Measurements from ENCODE around the gene SLC2A9.

The SLC2A9 gene

DNA sequence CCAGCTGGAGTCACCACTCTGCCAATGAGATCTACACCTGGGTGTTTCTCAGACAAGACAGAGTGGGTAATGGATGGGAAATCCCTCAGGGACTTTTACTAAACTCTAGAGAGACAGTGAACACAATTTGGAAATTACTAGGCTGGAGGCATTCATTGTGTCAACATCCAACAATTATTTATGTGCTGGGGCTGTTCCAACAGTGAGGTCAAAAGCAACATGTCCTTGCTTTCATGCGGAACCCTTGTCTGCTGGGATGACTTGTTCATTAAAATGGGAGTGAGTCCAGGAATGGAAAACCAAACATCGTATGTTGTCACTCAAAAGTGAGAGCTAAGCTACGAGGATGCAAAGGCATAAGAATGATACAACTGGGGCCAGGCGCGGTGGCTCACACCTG lies 185.9 kb downstream of the SLC2A9 start:
- TF ChIP-seq YY1 (IDR thresholded peaks at IDR 0.05; ENCODE audit: low read depth), result no peak
- TF ChIP-seq, protein P1, sequence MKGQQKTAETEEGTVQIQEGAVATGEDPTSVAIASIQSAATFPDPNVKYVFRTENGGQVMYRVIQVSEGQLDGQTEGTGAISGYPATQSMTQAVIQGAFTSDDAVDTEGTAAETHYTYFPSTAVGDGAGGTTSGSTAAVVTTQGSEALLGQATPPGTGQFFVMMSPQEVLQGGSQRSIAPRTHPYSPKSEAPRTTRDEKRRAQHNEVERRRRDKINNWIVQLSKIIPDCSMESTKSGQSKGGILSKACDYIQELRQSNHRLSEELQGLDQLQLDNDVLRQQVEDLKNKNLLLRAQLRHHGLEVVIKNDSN (IDR thresholded peaks at IDR 0.05), result no peak
- no peak for TF ChIP-seq TCF12 (IDR thresholded peaks at IDR 0.05; ENCODE audit: low read depth)
- no peak for TF ChIP-seq EGR1 (IDR thresholded peaks at IDR 0.05)

DNA sequence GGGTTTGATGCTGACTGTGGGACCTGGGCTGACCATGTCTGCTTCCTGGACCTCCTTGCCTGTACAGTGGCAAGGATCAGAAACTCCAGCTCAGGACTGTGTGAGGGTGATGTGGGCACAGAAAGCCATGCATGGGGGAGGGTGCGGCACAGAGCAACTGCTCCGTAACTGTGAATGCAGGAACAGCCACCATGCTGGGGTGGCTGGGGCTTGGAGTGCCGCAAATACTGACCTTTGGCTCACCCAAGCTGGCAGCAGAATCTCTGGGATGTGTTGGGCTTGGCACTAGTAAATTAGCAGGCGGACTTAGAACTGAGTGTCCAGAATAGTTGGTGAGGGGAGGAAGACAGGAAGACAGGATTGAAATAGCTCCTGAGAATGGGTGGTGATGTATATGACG lies 187.9 kb downstream of the SLC2A9 start:
- no peak for TF ChIP-seq ZBTB7A (IDR thresholded peaks at IDR 0.05; ENCODE audit: low read depth)
- no peak for TF ChIP-seq TEAD4 (IDR thresholded peaks at IDR 0.05)
- TF ChIP-seq, protein P2, sequence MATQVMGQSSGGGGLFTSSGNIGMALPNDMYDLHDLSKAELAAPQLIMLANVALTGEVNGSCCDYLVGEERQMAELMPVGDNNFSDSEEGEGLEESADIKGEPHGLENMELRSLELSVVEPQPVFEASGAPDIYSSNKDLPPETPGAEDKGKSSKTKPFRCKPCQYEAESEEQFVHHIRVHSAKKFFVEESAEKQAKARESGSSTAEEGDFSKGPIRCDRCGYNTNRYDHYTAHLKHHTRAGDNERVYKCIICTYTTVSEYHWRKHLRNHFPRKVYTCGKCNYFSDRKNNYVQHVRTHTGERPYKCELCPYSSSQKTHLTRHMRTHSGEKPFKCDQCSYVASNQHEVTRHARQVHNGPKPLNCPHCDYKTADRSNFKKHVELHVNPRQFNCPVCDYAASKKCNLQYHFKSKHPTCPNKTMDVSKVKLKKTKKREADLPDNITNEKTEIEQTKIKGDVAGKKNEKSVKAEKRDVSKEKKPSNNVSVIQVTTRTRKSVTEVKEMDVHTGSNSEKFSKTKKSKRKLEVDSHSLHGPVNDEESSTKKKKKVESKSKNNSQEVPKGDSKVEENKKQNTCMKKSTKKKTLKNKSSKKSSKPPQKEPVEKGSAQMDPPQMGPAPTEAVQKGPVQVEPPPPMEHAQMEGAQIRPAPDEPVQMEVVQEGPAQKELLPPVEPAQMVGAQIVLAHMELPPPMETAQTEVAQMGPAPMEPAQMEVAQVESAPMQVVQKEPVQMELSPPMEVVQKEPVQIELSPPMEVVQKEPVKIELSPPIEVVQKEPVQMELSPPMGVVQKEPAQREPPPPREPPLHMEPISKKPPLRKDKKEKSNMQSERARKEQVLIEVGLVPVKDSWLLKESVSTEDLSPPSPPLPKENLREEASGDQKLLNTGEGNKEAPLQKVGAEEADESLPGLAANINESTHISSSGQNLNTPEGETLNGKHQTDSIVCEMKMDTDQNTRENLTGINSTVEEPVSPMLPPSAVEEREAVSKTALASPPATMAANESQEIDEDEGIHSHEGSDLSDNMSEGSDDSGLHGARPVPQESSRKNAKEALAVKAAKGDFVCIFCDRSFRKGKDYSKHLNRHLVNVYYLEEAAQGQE (IDR thresholded peaks at IDR 0.05; ENCODE audit: low read depth), result no peak
- TF ChIP-seq, protein P3, sequence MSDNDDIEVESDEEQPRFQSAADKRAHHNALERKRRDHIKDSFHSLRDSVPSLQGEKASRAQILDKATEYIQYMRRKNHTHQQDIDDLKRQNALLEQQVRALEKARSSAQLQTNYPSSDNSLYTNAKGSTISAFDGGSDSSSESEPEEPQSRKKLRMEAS (IDR thresholded peaks at IDR 0.05), result no peak
- TF ChIP-seq RAD21 (IDR thresholded peaks at IDR 0.05; ENCODE audit: low read depth), result no peak
- no peak for TF ChIP-seq YY1 (IDR thresholded peaks at IDR 0.05; ENCODE audit: low read depth)
- no peak for TF ChIP-seq TAF1 (IDR thresholded peaks at IDR 0.05; ENCODE audit: low read depth)

DNA sequence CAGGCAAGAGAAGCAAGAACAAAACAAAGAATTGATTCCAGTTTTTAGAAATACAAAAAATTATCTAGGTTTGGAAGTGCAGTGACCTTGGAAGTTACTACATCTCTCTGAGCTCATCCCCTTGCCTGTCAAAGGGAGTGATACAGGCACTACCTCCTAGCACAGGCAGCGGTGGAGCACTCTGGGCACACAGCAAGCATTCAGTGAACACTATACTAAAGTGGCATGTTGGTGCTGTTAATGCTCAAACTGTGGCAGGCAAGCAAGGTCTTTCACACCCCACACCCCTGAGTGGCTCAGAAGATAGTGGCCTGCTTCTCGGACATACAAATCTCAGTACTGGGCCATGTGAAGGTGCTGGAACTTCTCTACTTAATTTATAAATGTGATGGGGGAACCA lies 188.7 kb downstream of the SLC2A9 start:
- TF ChIP-seq YY1 (IDR thresholded peaks at IDR 0.05; ENCODE audit: low read depth) (no peak), TCF12 (IDR thresholded peaks at IDR 0.05; ENCODE audit: low read depth) (no peak), CEBPB (IDR thresholded peaks at IDR 0.05) (no peak), TEAD4 (IDR thresholded peaks at IDR 0.05) (no peak), TAF1 (IDR thresholded peaks at IDR 0.05; ENCODE audit: low read depth) (no peak), CREB1 (IDR thresholded peaks at IDR 0.05; ENCODE audit: low read depth) (no peak), ZBTB7A (IDR thresholded peaks at IDR 0.05; ENCODE audit: low read depth) (no peak), EGR1 (IDR thresholded peaks at IDR 0.05) (no peak), NFIC (IDR thresholded peaks at IDR 0.05) (no peak), EP300 (IDR thresholded peaks at IDR 0.05; ENCODE audit: borderline replicate concordance) (no peak)
- TF ChIP-seq, protein P3 (IDR thresholded peaks at IDR 0.05), result no peak
- TF ChIP-seq, protein P1 (IDR thresholded peaks at IDR 0.05), result no peak
- TF ChIP-seq, protein P2 (IDR thresholded peaks at IDR 0.05; ENCODE audit: low read depth), result no peak

DNA sequence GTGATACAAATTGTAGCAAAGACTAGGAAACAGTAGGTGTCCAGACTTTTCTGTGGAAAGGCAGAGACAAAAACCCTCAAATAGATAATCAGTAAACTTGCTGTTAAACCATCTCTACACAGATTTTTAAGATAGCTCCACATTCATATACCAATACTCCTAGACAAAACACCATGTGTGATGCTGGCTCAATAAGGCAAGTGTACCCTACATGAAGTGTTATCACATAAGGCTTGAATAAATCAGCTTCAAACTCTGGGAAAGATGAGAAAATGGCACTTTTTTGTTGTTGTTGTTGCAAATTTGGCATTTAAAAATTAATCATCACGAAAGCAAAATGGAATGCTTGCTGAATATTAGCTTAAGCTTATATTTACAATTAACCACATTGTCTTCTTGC lies 194.7 kb downstream of the SLC2A9 start:
- TF ChIP-seq EGR1 (IDR thresholded peaks at IDR 0.05), result no peak
- no peak for TF ChIP-seq EP300 (IDR thresholded peaks at IDR 0.05; ENCODE audit: borderline replicate concordance)
- TF ChIP-seq, protein P1 (IDR thresholded peaks at IDR 0.05), result no peak
- TF ChIP-seq TCF12 (IDR thresholded peaks at IDR 0.05; ENCODE audit: low read depth), result no peak
- no peak for TF ChIP-seq ZBTB7A (IDR thresholded peaks at IDR 0.05; ENCODE audit: low read depth)
- TF ChIP-seq RAD21 (IDR thresholded peaks at IDR 0.05; ENCODE audit: low read depth), result no peak

DNA sequence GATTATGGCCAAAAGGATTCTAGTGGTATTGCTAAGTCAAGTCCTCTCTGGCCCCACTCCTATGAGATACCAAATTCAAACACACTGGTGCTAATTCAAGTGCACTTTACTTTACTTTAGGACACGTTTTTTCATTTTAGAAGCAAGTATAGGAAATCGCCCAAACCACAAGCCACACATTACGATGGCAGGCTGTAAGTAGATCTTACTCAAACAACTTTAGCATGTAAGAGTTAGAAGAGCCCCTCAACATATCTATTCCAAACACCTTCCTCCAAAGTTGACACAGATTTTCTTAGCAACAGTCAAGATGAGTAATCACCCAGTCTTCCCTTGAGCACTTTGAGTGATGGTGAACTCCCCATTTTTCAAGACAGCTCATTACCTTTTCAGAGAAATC lies 196.2 kb downstream of the SLC2A9 start:
- TF ChIP-seq, protein P1 (IDR thresholded peaks at IDR 0.05), result no peak
- TF ChIP-seq YY1 (IDR thresholded peaks at IDR 0.05; ENCODE audit: low read depth) (no peak), FOXM1 (IDR thresholded peaks at IDR 0.05; ENCODE audit: borderline replicate concordance, low read depth) (no peak), NFIC (IDR thresholded peaks at IDR 0.05) (no peak)

DNA sequence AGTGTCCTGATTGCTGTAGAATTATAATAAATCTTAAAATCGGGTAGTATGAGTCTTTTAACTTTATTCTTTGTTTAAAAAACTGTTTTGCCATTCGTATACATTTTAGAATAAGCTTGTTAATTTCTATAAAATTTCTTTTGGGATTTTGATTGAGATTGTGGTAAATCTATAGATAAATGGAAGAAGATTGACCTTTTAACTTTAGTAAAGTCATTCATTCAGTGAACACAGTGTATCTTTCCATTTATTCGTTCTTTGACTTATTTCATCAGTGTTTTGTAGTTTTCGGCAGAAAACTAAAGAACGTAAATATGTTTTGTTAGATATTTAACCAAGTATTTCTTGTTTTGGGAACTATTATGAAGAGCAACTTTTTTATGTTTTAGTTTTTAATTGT lies 201.0 kb downstream of the SLC2A9 start:
- TF ChIP-seq CEBPB (IDR thresholded peaks at IDR 0.05), result no peak
- TF ChIP-seq, protein P2 (IDR thresholded peaks at IDR 0.05; ENCODE audit: low read depth), result no peak
- TF ChIP-seq, protein P1 (IDR thresholded peaks at IDR 0.05), result no peak
- TF ChIP-seq TEAD4 (IDR thresholded peaks at IDR 0.05), result no peak
- TF ChIP-seq, protein P3 (IDR thresholded peaks at IDR 0.05), result no peak
- no peak for TF ChIP-seq EP300 (IDR thresholded peaks at IDR 0.05; ENCODE audit: borderline replicate concordance)
- TF ChIP-seq YY1 (IDR thresholded peaks at IDR 0.05; ENCODE audit: low read depth), result no peak
- TF ChIP-seq CREB1 (IDR thresholded peaks at IDR 0.05; ENCODE audit: low read depth), result no peak
- no peak for TF ChIP-seq TAF1 (IDR thresholded peaks at IDR 0.05; ENCODE audit: low read depth)
- TF ChIP-seq EGR1 (IDR thresholded peaks at IDR 0.05), result no peak
- no peak for TF ChIP-seq TCF12 (IDR thresholded peaks at IDR 0.05; ENCODE audit: low read depth)
- TF ChIP-seq RAD21 (IDR thresholded peaks at IDR 0.05; ENCODE audit: low read depth), result no peak
- no peak for TF ChIP-seq NFIC (IDR thresholded peaks at IDR 0.05)
- TF ChIP-seq ZBTB7A (IDR thresholded peaks at IDR 0.05; ENCODE audit: low read depth), result no peak
